ENCODE results near the gene CMIP.

Gene CMIP

GRCh38 chr16:81473969-81474959, 29.7 kb downstream of the CMIP start:
- in situ Hi-C loops (cut with HindIII; ENCODE audit: low sequenced_read_pairs), result loop anchor here (10.0 kb wide), 1 partner anchor 99 kb away; no protein-coding TSS in a partner anchor

- in situ Hi-C loops (cut with HindIII; ENCODE audit: low sequenced_read_pairs), result loop anchor here (10.0 kb wide), 1 partner anchor 103 kb away; no protein-coding TSS in a partner anchor
Measured at GRCh38 chr16:81477697-81478693, 33.4 kb downstream of the CMIP start.

GRCh38 chr16:81478876-81479511, 34.4 kb downstream of the CMIP start:
- in situ Hi-C loops (cut with HindIII; ENCODE audit: low sequenced_read_pairs), result loop anchor here (10.0 kb wide), 1 partner anchor 104 kb away; no protein-coding TSS in a partner anchor

GRCh38 chr16:81480606-81481206, 36.1 kb downstream of the CMIP start:
- in situ Hi-C loops (cut with HindIII; ENCODE audit: low sequenced_read_pairs), result loop anchor here (5.0 kb wide), 1 partner anchor 38 kb away; the partner anchor contains the start of gene CMIP

- in situ Hi-C loops (cut with HindIII; ENCODE audit: low sequenced_read_pairs), result loop anchor here (5.0 kb wide), 1 partner anchor 39 kb away; the partner anchor contains the start of gene CMIP
Measured at GRCh38 chr16:81481207-81481821, 36.7 kb downstream of the CMIP start.

GRCh38 chr16:81482329-81483063, 37.9 kb downstream of the CMIP start:
- in situ Hi-C loops (cut with HindIII; ENCODE audit: low sequenced_read_pairs), result loop anchor here (5.0 kb wide), 1 partner anchor 40 kb away; the partner anchor contains the start of gene CMIP

- in situ Hi-C loops (cut with HindIII; ENCODE audit: low sequenced_read_pairs), result loop anchor here (5.0 kb wide), 1 partner anchor 41 kb away; the partner anchor contains the start of gene CMIP
Measured at GRCh38 chr16:81483064-81483969, 38.7 kb downstream of the CMIP start.

GRCh38 chr16:81483970-81484595, 39.5 kb downstream of the CMIP start:
- in situ Hi-C loops (cut with HindIII; ENCODE audit: low sequenced_read_pairs), result loop anchor here (5.0 kb wide), 1 partner anchor 42 kb away; the partner anchor contains the start of gene CMIP

GRCh38 chr16:81484908-81485624, 40.5 kb downstream of the CMIP start:
- in situ Hi-C loops (cut with HindIII; ENCODE audit: low sequenced_read_pairs), result loop anchor here (5.0 kb wide), 1 partner anchor 43 kb away; the partner anchor contains the start of gene CMIP

- in situ Hi-C loops (cut with HindIII; ENCODE audit: low sequenced_read_pairs), result no loop called here
Measured at GRCh38 chr16:81485824-81486539, 41.4 kb downstream of the CMIP start.

- in situ Hi-C loops (cut with HindIII; ENCODE audit: low sequenced_read_pairs), result no loop called here
Measured at GRCh38 chr16:81486540-81487061, 42.0 kb downstream of the CMIP start.

- in situ Hi-C loops (cut with HindIII; ENCODE audit: low sequenced_read_pairs), result no loop called here
Measured at GRCh38 chr16:81487301-81487720, 42.7 kb downstream of the CMIP start.

GRCh38 chr16:81488687-81489411, 44.2 kb downstream of the CMIP start:
- in situ Hi-C loops (cut with HindIII; ENCODE audit: low sequenced_read_pairs), result no loop called here

- in situ Hi-C loops (cut with HindIII; ENCODE audit: low sequenced_read_pairs), result loop anchor here (5.0 kb wide), 4 partner anchors 38 to 98 kb away; no protein-coding TSS in a partner anchor
Measured at GRCh38 chr16:81489547-81490267, 45.1 kb downstream of the CMIP start.
